Progenitor cell of endocrine pancreas (in vitro differentiated cells): ENCODE measurements around the gene ACTA2. TPM values are rescaled to one million over a fixed set of nuclear protein-coding genes. Genes with fewer than 3 reads are reported as not detected.

Source experiments
- DNase-seq: peaks from one replicate; pipeline ENCODE4 v3.0.0; 2021; ENCODE audit warnings: low spot score; ENCODE audit not compliant: unreplicated experiment
- H3K27ac Mint-ChIP-seq: 2 replicates; pipeline ENCODE4 v1.8.0; 2021; ENCODE audit warnings: mild to moderate bottlenecking, moderate library complexity, mixed read lengths
- H3K27me3 Mint-ChIP-seq: 2 replicates; pipeline ENCODE4 v1.8.0; 2021; ENCODE audit warnings: mixed read lengths
- H3K36me3 Mint-ChIP-seq: 2 replicates; pipeline ENCODE4 v1.8.0; 2022; ENCODE audit warnings: mixed read lengths; ENCODE audit not compliant: insufficient read depth
- H3K4me1 Mint-ChIP-seq: 2 replicates; pipeline ENCODE4 v1.8.0; 2021; ENCODE audit warnings: low read depth, mixed read lengths
- H3K4me3 Mint-ChIP-seq: 2 replicates; pipeline ENCODE4 v1.8.0; 2021; ENCODE audit warnings: low read depth, mild to moderate bottlenecking, moderate library complexity, mixed read lengths
- H3K9me3 Mint-ChIP-seq: 2 replicates; pipeline ENCODE4 v1.8.0; 2021; ENCODE audit warnings: low read depth, mixed read lengths
- total RNA-seq: library from RNA; stranded (reverse); gene quantifications from 2 replicates; pipeline ENCODE4 v1.2.1, GENCODE V29; 2021
- TF ChIP-seq, protein P1 (sequence below): fragments of 200-600 bp; sonication (generic); IDR thresholded peaks from one replicate; pipeline ENCODE4 v1.5.0; 2021; ENCODE audit warnings: antibody characterized with exemption, mild to moderate bottlenecking; ENCODE audit not compliant: unreplicated experiment

The ACTA2 gene
- total RNA-seq, 1 donor from 2014 or later = 4.1 TPM

DNA sequence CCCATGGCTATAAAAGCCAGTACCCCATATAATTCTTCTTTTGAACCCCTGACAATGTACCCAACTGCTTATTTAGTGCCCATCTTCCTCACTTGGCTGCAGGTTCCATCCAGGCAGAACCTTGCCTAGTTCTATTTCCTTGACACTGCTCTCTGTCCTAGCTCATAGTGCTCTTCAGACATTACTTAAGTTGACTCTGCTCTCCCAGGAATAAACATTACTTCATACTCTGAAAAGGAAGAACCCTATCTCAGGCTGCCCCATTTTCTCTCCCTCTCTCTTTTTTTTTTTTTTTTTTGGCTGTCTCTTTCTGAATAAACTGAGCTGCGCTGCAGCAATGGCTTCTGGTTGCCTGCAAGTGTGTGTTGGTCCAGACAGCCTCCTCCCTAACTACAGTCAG lies 21.0 kb downstream of the ACTA2 start:
- H3K27ac Mint-ChIP-seq = no peak overlapping the region
- no peaks in the 10 kb centered on the region for H3K36me3 Mint-ChIP-seq
- TF ChIP-seq, protein P1, sequence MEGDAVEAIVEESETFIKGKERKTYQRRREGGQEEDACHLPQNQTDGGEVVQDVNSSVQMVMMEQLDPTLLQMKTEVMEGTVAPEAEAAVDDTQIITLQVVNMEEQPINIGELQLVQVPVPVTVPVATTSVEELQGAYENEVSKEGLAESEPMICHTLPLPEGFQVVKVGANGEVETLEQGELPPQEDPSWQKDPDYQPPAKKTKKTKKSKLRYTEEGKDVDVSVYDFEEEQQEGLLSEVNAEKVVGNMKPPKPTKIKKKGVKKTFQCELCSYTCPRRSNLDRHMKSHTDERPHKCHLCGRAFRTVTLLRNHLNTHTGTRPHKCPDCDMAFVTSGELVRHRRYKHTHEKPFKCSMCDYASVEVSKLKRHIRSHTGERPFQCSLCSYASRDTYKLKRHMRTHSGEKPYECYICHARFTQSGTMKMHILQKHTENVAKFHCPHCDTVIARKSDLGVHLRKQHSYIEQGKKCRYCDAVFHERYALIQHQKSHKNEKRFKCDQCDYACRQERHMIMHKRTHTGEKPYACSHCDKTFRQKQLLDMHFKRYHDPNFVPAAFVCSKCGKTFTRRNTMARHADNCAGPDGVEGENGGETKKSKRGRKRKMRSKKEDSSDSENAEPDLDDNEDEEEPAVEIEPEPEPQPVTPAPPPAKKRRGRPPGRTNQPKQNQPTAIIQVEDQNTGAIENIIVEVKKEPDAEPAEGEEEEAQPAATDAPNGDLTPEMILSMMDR = no peak
- DNase-seq = no peak
- H3K27me3 Mint-ChIP-seq = peaks cover 7% of the 10 kb centered on the region
- no peak overlapping the region for H3K4me3 Mint-ChIP-seq
- H3K4me1 Mint-ChIP-seq = peaks cover 7% of the 10 kb centered on the region
- no peaks in the 10 kb centered on the region for H3K9me3 Mint-ChIP-seq

DNA sequence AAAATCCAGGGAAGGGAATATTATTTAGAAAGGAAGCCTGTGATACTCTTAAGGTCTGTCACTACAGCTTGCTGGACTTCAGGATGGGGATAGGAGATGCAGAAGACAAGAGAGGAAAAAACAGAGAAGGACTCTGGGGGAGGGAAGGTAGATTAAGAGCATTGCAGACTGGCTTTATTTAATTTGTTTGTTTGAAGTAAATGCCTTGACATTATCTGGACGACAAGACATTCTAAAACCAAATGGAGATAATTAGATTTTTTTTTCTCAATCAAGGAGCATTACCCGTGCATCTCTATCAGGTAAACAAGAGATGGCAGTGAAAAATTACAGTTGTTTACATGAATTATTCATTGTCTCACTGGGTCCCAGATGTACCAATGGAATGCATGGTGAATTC lies 24.3 kb downstream of the ACTA2 start:
- peaks cover 7% of the 10 kb centered on the region for H3K27me3 Mint-ChIP-seq
- TF ChIP-seq, protein P1 = no peak
- H3K4me1 Mint-ChIP-seq = peaks cover 7% of the 10 kb centered on the region
- no peak for DNase-seq
- H3K4me3 Mint-ChIP-seq = no peak overlapping the region
- no peaks in the 10 kb centered on the region for H3K36me3 Mint-ChIP-seq
- no peak overlapping the region for H3K27ac Mint-ChIP-seq
- no peaks in the 10 kb centered on the region for H3K9me3 Mint-ChIP-seq

DNA sequence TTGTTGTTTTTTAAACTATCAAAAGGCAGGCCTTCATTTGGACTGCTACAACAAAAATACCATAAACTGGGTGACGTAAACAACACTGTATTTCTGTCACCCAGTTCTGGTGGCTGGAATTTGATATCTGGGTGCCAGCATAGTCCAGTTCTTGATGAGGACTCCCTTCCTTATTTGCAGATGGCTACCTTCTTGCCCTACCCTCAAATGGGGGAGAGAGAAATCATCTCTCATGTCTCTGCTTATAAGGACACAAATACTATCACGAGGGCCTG lies 25.2 kb downstream of the ACTA2 start:
- Mint-ChIP-seq H3K36me3 (no peaks in the 10 kb centered on the region), H3K9me3 (no peaks in the 10 kb centered on the region), H3K27ac (no peak overlapping the region), H3K4me3 (no peak overlapping the region), H3K4me1 (peaks cover 7% of the 10 kb centered on the region), H3K27me3 (peaks cover 7% of the 10 kb centered on the region)
- DNase-seq = no peak
- TF ChIP-seq, protein P1 = no peak

DNA sequence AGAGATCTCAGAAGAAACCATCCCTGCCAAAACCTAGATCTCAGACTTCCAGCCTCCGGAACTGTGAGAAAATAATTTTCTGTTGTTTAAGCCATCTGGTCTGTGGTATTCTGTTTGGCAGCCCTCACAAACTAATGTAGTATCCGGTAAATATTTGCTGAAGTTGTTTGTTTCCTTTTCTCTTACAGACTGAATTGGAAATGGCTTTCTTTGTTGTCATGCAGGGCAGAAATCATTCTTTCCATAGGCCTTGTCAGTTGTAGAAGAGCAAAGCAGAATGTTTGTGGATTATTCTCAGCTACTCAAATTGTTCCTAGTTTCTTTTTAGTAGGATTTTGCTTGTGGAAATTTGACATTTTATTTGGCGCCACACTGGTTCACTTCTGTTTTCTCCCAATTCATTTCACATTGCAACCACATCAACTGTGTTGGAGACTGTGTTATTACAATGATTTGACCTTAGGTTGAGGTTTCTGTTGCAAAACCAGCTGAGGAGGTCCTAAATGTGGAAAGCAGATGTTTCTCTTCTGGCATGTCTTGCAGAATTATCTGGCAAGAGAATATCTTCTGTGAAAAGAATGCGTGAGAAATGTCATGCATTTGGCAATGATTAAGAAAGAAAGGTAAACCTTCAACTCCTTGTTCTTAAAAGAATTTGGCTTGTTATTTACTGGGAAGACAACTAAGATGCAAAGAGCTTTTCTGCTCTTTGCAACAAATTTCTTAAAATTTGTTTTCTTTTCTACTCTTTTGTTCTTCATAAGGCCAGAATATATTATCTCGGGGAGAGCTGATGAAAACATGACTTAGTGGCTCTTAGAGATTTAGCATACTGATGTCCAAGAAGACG lies 25.8 kb downstream of the ACTA2 start:
- TF ChIP-seq, protein P1 = no peak
- Mint-ChIP-seq H3K27me3 (peaks cover 7% of the 10 kb centered on the region), H3K9me3 (no peaks in the 10 kb centered on the region), H3K27ac (no peak overlapping the region), H3K4me3 (no peak overlapping the region), H3K4me1 (peaks cover 7% of the 10 kb centered on the region), H3K36me3 (no peaks in the 10 kb centered on the region)
- no peak for DNase-seq

DNA sequence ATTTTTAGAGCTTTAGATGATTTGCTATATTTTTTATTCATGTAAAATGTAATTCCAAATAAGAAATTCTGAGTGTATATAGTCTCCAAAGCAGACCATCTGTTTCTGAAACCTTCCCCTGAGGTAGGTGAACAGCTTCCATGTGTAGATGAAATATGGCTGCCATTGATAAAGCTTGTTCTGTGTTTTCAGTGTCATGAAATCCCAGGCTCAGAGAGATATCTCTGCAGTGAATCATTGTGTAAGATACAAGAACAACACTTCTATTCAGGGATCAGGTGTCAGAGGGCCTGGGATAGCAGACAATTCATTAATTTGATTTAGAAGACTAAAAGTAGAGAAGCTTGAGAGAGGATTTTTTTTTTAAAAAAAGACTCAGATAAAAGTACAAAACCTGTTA lies 29.1 kb downstream of the ACTA2 start:
- Mint-ChIP-seq H3K27me3 (no peaks in the 10 kb centered on the region), H3K9me3 (no peaks in the 10 kb centered on the region), H3K4me1 (peaks cover 7% of the 10 kb centered on the region), H3K4me3 (no peak overlapping the region), H3K36me3 (no peaks in the 10 kb centered on the region), H3K27ac (no peak overlapping the region)
- TF ChIP-seq, protein P1 = no peak
- no peak for DNase-seq
